ENCODE measurements around the gene RABL3.

DNA sequence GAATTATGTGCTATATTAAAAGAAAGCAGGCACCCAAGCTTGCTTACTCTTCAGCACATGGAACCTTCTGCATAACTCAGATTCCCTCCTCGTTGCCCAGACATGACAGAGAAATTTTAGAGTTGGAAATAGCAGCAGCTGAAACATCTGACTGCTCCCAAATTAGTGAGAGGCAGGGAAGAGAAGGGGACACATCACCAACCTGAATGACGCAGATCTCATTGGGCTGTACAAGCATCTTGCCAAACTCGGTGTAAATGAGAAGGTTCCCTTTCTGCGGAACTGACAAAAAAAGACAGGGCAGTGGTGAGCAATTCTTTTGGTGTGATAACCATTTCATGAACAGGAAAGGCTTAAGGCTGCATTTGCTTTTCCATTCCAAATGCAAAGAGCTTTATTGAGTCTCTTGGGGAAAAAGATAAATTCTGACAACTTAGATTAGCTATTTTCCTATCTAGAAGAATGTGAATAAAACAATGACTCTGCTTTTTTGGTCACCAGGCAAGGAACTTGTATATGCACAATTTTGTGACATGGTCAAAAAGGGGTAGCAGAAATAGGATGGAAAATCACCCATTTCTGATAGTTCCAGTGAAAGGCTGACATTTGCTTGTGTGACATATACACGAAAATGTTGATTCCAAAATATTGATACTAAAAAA is 95.4 kb downstream of the RABL3 start:
- no peak for TF ChIP-seq POLR2AphosphoS5 (IDR thresholded peaks at IDR 0.05; ENCODE audit: low read depth, low read length)
- no peak for TF ChIP-seq TAF1 (IDR thresholded peaks at IDR 0.05; ENCODE audit: borderline replicate concordance, low read depth, low read length)
- TF ChIP-seq POLR2A (IDR thresholded peaks at IDR 0.05; ENCODE audit: low read depth, low read length) = no peak

Data from GM12892 (cell line).